Left lobe of liver (tissue), 1 donor: ENCODE results near the gene CDA. TPM values are rescaled to one million over a fixed set of nuclear protein-coding genes. Genes with fewer than 3 reads are reported as not detected.

Experiments used
- total RNA-seq: library from RNA; stranded (reverse); gene quantifications from one replicate; pipeline ENCODE4 v1.2.1, GENCODE V29; 2021
- donor health status: DM: no; HTN: yes; CAD: no.

CDA gene
- total RNA-seq, 1 donor from 2014 or later, result 29.7 TPM

Other genes with a start within 250 kb of the CDA start
- gene CAMK2N1, start 102.9 kb upstream of the CDA start, total RNA-seq, result 27.4 TPM
- gene MUL1, start 80.9 kb upstream of the CDA start, total RNA-seq, result 16.9 TPM
- 0.35 TPM for gene FAM43B, start 36.5 kb upstream of the CDA start, total RNA-seq
- gene PINK1, start 44.4 kb downstream of the CDA start, total RNA-seq, result 90.5 TPM
- 104 TPM for gene DDOST, start 72.3 kb downstream of the CDA start, total RNA-seq
- gene KIF17, start 128.9 kb downstream of the CDA start, total RNA-seq, result 1.5 TPM
- gene SH2D5, start 143.6 kb downstream of the CDA start, total RNA-seq, result 0.30 TPM
- gene HP1BP3, start 198.2 kb downstream of the CDA start, total RNA-seq, result 71.9 TPM